Esophagus squamous epithelium (tissue), 5 donors: ENCODE measurements around the gene CFAP97. TPM values are rescaled to one million over a fixed set of nuclear protein-coding genes. Genes with fewer than 3 reads are reported as not detected.

ENCODE experiments used
- DNase-seq: peaks from one replicate; lab custom pipeline; 2025; lab: John Stamatoyannopoulos, UW
- H3K27ac ChIP-seq, 4 donors: fragments of 200-600 bp; sonication (generic); one replicate each; pipeline ENCODE4 v1.5.1; 2016 to 2019; ENCODE audit warnings: mild to moderate bottlenecking in 1 of 4
- H3K27me3 ChIP-seq, 4 donors: fragments of 200-600 bp; sonication (generic); 1 replicate in 3 of 4; 2 replicates in 1 of 4; pipeline versions ENCODE4 v1.5.1 to v1.6.0; 2017 to 2021; ENCODE audit warnings: antibody characterized with exemption in 1 of 4
- H3K36me3 ChIP-seq, 3 donors: fragments of 200-600 bp; sonication (generic); one replicate each; pipeline ENCODE4 v1.5.1; 2016 to 2019
- H3K4me1 ChIP-seq, 3 donors: fragments of 200-600 bp; sonication (generic); one replicate each; pipeline ENCODE4 v1.5.1; 2017 to 2019
- H3K4me3 ChIP-seq, 4 donors: fragments of 200-600 bp; sonication (generic); 1 replicate in 3 of 4; 2 replicates in 1 of 4; pipeline ENCODE4 v1.5.1; 2016 to 2019; ENCODE audit warnings: mild to moderate bottlenecking in 2 of 4, moderate library complexity in 1 of 4
- H3K9me3 ChIP-seq, 3 donors: fragments of 200-600 bp; sonication (generic); one replicate each; pipeline ENCODE4 v1.5.1; 2016 to 2019
- POLR2A ChIP-seq, 4 donors: fragments of 450-650 bp; IDR thresholded peaks; one replicate each; pipeline ENCODE4 v1.6.1; 2017; ENCODE audit warnings: antibody characterized with exemption in 4 of 4, mild to moderate bottlenecking in 4 of 4, moderate library complexity in 3 of 4
- WGBS, 2 donors: methylation state at CpG; one replicate each; pipeline ENCODE4 v1.1.5; 2018; 5-methylcytosine and 5-hydroxymethylcytosine counted together
- intact Hi-C: fragments of 100-400 bp; cut with DNase I; formaldehyde crosslinking; loops from one replicate; pipeline ENCODE4 v1.15.0; 2022
- total RNA-seq, 4 donors: library from RNA; depleted of rRNA; stranded (reverse); fragments of >200 nt; gene quantifications; one replicate each; pipeline ENCODE4 v1.1.0, GENCODE V29; 2016
- TF ChIP-seq, protein P1 (sequence below), 6 experiments: fragments of 450-650 bp in 4 of 6; fragments of 200-600 bp in 2 of 6; sonication (generic) in 2 of 6; IDR thresholded peaks; one replicate each; pipeline ENCODE4 v1.5.1; 2016 to 2019; ENCODE audit warnings: antibody characterized with exemption in 6 of 6, mild to moderate bottlenecking in 4 of 6, moderate library complexity in 4 of 6
- donor health status: DM: yes; HTN: yes; CAD: no.

CFAP97 gene
- total RNA-seq, 4 donors from 2014 or later = 14.6 to 34.0 (median 20.0) TPM

DNA sequence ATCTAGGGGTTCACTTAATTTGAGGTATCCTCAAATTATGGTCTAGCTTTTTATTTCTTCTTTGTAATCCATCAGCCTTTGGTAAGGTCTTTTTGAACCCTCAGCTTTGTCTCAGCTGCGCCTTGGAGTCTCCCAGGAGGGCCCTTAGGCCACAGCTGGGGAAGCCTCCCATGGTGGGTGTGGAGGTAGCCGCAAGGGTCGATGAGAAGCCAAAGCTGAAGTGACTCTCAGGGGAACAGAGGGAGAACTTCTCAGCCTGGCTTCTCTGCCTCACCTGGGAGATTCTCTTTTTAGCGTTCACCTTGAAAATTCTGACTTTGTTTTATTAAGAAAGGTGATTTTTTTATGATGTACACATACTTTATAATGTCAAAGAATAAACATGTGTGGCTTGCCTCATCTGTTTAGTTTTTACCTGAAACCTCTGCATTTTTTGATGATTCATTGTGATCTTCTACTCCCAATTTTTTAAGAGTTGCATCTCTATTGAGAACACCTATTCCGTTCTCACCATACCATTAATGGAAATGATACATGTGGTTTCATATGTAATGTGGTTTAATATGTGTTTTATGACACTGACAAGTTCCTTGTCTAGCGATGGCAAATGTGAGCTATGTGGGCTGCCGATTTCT lies 86.4 kb downstream of the CFAP97 start:
- WGBS, 2 donors = 84 to 89% methylated on average over 7 of the region's 7 CpGs
- H3K9me3 ChIP-seq = no peaks in the 10 kb centered on the region
- no peaks in the 10 kb centered on the region for H3K27me3 ChIP-seq

DNA sequence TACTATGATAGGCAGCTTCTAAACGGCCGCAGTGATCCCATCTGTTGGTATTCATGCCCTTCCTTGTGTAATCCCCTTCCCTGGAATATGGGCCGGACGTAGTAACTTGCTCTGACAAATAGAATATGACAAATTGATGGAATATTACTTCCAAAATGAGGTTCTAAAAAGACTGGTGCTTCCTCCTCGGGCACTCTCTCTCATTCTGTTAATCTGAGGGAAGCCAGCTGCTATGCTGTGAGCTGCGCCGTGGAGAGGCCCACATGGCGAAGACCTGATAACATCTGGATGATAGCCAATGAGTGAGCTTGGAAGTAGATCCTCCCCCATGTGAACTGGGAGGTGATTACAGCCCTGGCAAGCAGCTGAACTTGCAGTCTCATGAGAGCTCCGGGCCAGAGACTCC lies 88.0 kb downstream of the CFAP97 start:
- peaks cover 6 to 25% (median 8%) of the 10 kb centered on the region in 3 donors for H3K4me1 ChIP-seq
- no peak for DNase-seq
- H3K27ac ChIP-seq = peak overlapping the region in 1 of 4 donors; percentile 22
- H3K9me3 ChIP-seq = no peaks in the 10 kb centered on the region
- intact Hi-C loops = no loop called here
- no peaks in the 10 kb centered on the region for H3K27me3 ChIP-seq
- WGBS, 2 donors = 36 to 41% methylated on average over 6 to 9 of the region's 9 CpGs
- H3K4me3 ChIP-seq = no peak overlapping the region
- no peak for TF ChIP-seq POLR2A (IDR thresholded peaks at IDR 0.05)
- H3K36me3 ChIP-seq = no peaks in the 10 kb centered on the region

More for the DNA sequence above, 86.4 kb downstream of the CFAP97 start:
- no peak overlapping the region for H3K4me3 ChIP-seq
- H3K27ac ChIP-seq = no peak overlapping the region
- TF ChIP-seq POLR2A (IDR thresholded peaks at IDR 0.05) = no peak
- TF ChIP-seq, protein P1, sequence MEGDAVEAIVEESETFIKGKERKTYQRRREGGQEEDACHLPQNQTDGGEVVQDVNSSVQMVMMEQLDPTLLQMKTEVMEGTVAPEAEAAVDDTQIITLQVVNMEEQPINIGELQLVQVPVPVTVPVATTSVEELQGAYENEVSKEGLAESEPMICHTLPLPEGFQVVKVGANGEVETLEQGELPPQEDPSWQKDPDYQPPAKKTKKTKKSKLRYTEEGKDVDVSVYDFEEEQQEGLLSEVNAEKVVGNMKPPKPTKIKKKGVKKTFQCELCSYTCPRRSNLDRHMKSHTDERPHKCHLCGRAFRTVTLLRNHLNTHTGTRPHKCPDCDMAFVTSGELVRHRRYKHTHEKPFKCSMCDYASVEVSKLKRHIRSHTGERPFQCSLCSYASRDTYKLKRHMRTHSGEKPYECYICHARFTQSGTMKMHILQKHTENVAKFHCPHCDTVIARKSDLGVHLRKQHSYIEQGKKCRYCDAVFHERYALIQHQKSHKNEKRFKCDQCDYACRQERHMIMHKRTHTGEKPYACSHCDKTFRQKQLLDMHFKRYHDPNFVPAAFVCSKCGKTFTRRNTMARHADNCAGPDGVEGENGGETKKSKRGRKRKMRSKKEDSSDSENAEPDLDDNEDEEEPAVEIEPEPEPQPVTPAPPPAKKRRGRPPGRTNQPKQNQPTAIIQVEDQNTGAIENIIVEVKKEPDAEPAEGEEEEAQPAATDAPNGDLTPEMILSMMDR (IDR thresholded peaks at IDR 0.05) = no peak
- DNase-seq = no peak
- peaks cover 0 to 9% (median 2%) of the 10 kb centered on the region in 3 donors for H3K4me1 ChIP-seq
- intact Hi-C loops = no loop called here
- no peaks in the 10 kb centered on the region for H3K36me3 ChIP-seq

DNA sequence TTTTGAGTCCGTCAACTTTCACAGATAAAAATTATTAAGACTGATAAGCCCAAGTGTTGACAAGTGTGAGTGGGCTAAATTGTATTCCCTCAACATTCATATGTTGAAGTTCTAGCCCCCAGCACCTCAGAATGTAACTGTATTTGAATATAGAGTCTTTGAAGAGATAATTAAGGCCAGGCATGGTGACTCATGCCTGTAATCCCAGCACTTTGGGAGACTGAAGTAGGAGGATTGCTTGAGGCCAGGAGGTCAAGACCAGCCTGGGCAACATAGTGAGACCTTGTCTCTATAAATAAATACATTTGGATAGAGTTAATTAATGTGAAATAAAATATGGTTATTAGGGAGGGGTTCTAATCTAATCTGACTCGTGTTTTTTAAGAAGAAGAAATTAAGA lies 90.5 kb downstream of the CFAP97 start:
- H3K4me1 ChIP-seq = peaks cover 8 to 46% (median 15%) of the 10 kb centered on the region in 3 donors
- intact Hi-C loops = no loop called here
- no peak overlapping the region for H3K4me3 ChIP-seq
- H3K36me3 ChIP-seq = no peaks in the 10 kb centered on the region
- no peak for DNase-seq
- H3K27me3 ChIP-seq = no peaks in the 10 kb centered on the region
- 49 to 79% methylated on average over 2 of the region's 2 CpGs for WGBS, 2 donors
- H3K27ac ChIP-seq = no peak overlapping the region
- TF ChIP-seq POLR2A (IDR thresholded peaks at IDR 0.05) = no peak
- TF ChIP-seq, protein P1 (IDR thresholded peaks at IDR 0.05) = no peak
- H3K9me3 ChIP-seq = no peaks in the 10 kb centered on the region

DNA sequence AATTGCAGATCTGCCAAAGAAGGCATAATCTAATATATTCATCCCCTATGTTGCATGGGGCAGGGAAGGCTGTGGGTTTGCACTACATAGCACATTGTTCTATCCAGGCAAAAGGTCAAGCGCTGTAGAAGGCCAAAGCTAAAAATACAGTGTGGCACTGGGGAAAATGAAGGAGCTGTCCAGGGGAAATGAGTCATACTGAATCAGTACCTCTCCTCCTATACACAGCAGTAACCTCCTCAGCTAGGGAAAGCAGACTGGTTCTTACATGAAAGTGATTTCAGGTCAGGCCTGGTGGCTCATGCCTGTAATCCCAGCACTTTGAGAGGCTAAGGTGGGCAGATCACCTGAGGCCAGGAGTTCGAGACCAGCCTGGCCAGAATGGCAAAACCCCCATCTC lies 91.7 kb downstream of the CFAP97 start:
- TF ChIP-seq, protein P1 (IDR thresholded peaks at IDR 0.05) = no peak
- TF ChIP-seq POLR2A (IDR thresholded peaks at IDR 0.05) = no peak

DNA sequence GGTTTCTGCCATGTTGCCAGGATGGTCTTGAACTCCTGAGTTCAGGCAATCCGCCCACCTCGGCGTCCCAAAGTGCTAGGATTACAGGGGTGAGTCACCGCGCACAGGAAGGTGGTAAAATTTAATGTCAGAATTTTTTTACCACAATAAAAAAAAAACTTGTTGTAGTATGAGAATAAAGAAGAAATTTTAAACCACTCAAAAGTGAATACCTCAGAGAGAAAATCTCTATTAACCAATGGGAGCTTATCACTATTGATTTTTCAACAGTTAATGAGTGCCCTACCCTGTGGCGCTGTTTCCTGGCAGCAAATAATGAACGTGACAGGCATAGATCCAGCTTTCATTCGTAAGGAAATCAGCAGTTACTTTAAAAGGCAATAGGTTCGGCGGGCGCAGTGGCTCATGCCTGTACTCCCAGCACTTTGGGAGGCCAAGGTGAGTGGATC lies 93.4 kb downstream of the CFAP97 start:
- no peak for TF ChIP-seq POLR2A (IDR thresholded peaks at IDR 0.05)
- TF ChIP-seq, protein P1 (IDR thresholded peaks at IDR 0.05) = no peak
- 38 to 59% methylated on average over 11 of the region's 11 CpGs for WGBS, 2 donors
- intact Hi-C loops = no loop called here
- H3K4me3 ChIP-seq = no peak overlapping the region
- no peaks in the 10 kb centered on the region for H3K36me3 ChIP-seq
- peak overlapping the region in 2 of 4 donors; percentile 18 to 30 for H3K27ac ChIP-seq
- no peak for DNase-seq
- no peaks in the 10 kb centered on the region for H3K27me3 ChIP-seq
- peaks cover 8 to 41% (median 15%) of the 10 kb centered on the region in 3 donors for H3K4me1 ChIP-seq
- H3K9me3 ChIP-seq = no peaks in the 10 kb centered on the region

More for the DNA sequence above, 91.7 kb downstream of the CFAP97 start:
- H3K4me3 ChIP-seq = no peak overlapping the region
- DNase-seq = no peak
- H3K27me3 ChIP-seq = no peaks in the 10 kb centered on the region
- H3K36me3 ChIP-seq = no peaks in the 10 kb centered on the region
- peak overlapping the region in 3 of 4 donors; percentile 26 to 52 (median 40) for H3K27ac ChIP-seq
- H3K4me1 ChIP-seq = peaks cover 8 to 46% (median 15%) of the 10 kb centered on the region in 3 donors
- WGBS, 2 donors = 41 to 59% methylated on average over 2 of the region's 2 CpGs
- intact Hi-C loops = no loop called here
- H3K9me3 ChIP-seq = no peaks in the 10 kb centered on the region
